GM12865 (cell line): Measurements from ENCODE around the gene FIGN.

ENCODE experiments used
- DNase-seq: peaks from one replicate; pipeline ENCODE4 v3.0.0; 2010; ENCODE audit warnings: low read depth
- H3K4me3 ChIP-seq: 2 replicates; pipeline ENCODE4 v1.5.1; 2011; ENCODE audit warnings: mild to moderate bottlenecking, low read depth, low read length, control low read depth
- CTCF ChIP-seq: IDR thresholded peaks from 2 replicates; pipeline ENCODE4 v1.5.1; 2011; ENCODE audit warnings: low read length, control low read depth, low read depth, inconsistent platforms; ENCODE audit not compliant: insufficient read depth; ENCODE audit errors: missing control alignments

FIGN gene

GRCh38 chr2:163713534-163714311 is 22.1 kb downstream of the FIGN start:
- no peak overlapping the region for H3K4me3 ChIP-seq

GRCh38 chr2:163711699-163712098 is 24.1 kb downstream of the FIGN start:
- no peak for DNase-seq
- no peak for TF ChIP-seq CTCF

More at GRCh38 chr2:163713534-163714311, 22.1 kb downstream of the FIGN start:
- no peak for DNase-seq
- TF ChIP-seq CTCF = no peak

DNA sequence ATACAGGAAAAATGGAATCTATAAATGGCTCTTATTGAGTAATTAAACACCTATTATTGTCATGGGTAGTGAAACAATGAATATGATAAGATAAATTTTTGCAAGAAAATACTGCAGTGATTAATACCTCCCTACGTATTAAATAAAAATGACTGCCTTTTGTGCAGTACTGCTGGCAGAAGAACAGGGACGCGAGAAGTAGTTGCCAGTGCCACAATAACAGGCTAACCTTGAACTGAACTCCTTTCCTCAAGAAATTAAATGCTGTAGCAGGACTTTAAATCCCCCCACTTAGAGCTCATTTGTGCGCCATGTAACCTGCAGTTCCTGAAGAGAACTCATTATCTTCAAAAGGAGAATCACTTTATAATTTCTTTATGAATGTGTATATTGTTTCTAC is 24.6 kb downstream of the FIGN start:
- TF ChIP-seq CTCF = no peak
- DNase-seq = no peak
- no peak overlapping the region for H3K4me3 ChIP-seq

More at GRCh38 chr2:163711699-163712098, 24.1 kb downstream of the FIGN start:
- no peak overlapping the region for H3K4me3 ChIP-seq

GRCh38 chr2:163709270-163709669 is 26.5 kb downstream of the FIGN start:
- no peak overlapping the region for H3K4me3 ChIP-seq
- TF ChIP-seq CTCF = no peak
- no peak for DNase-seq

GRCh38 chr2:163708265-163708664 is 27.5 kb downstream of the FIGN start:
- no peak for DNase-seq
- TF ChIP-seq CTCF = no peak
- H3K4me3 ChIP-seq = no peak overlapping the region

GRCh38 chr2:163703386-163703785 is 32.4 kb downstream of the FIGN start:
- no peak overlapping the region for H3K4me3 ChIP-seq
- no peak for DNase-seq
- no peak for TF ChIP-seq CTCF
